Left ventricle myocardium inferior (tissue), 1 donor: ENCODE data around the gene PCDHGA1. TPM values are rescaled to one million over a fixed set of nuclear protein-coding genes. Genes with fewer than 3 reads are reported as not detected.
"Not testable (repeated sequence)": the region's sequence is repeated elsewhere in the genome, so short reads cannot be mapped to it uniquely, and the experiment has no call there.

Source experiments
- DNase-seq: peaks from one replicate; pipeline ENCODE4 v3.0.0-alpha.2; 2020
- H3K27ac ChIP-seq: fragments of 200-600 bp; replicated peaks from 2 replicates; pipeline ENCODE4 v1.8.0; 2021
- H3K27me3 ChIP-seq: fragments of 200-600 bp; 2 replicates; pipeline ENCODE4 v1.8.0; 2021; ENCODE audit warnings: low read depth
- H3K36me3 ChIP-seq: fragments of 200-600 bp; 2 replicates; pipeline ENCODE4 v1.8.0; 2021
- H3K4me1 ChIP-seq: fragments of 200-600 bp; 2 replicates; pipeline ENCODE4 v1.8.0; 2021
- H3K4me3 ChIP-seq: fragments of 200-600 bp; 2 replicates; pipeline ENCODE4 v1.8.0; 2021; ENCODE audit warnings: mild to moderate bottlenecking, moderate library complexity
- H3K9me3 ChIP-seq: fragments of 200-600 bp; replicated peaks from 2 replicates; pipeline ENCODE4 v1.8.0; 2021
- CTCF ChIP-seq: fragments of 200-600 bp; IDR thresholded peaks from 2 replicates; pipeline ENCODE4 v1.8.0; 2021; ENCODE audit warnings: antibody characterized with exemption, mild to moderate bottlenecking, borderline replicate concordance
- intact Hi-C: fragments of 100-400 bp; cut with micrococcal nuclease; formaldehyde crosslinking; loops from one replicate; pipeline ENCODE4 v1.11.0; 2022
- total RNA-seq: library from RNA; stranded (reverse); fragmentation: NEBNext Ultra II Directional; extraction: Animal tissue kit (Norgen Biotek cat#: 25700); gene quantifications from one replicate; pipeline ENCODE4 v1.2.1, GENCODE V29; 2021
- donor health status: DM: no; HTN: yes; CAD: no; lungs with severe emphysema.

PCDHGA1 gene
- total RNA-seq, 1 donor from 2014 or later = 3.1 TPM

GRCh38 chr5:141398608-141399007, 68.3 kb downstream of the PCDHGA1 start:
- Histone ChIP-seq H3K4me1 (peaks cover 24% of the 10 kb centered on the region), H3K4me3 (peak overlapping the region; percentile 39), H3K36me3 (peaks cover 23% of the 10 kb centered on the region), H3K27ac (peak overlapping the region; percentile 18), H3K27me3 (no peaks in the 10 kb centered on the region), H3K9me3 (peaks cover 93% of the 10 kb centered on the region)
- TF ChIP-seq CTCF = no peak
- intact Hi-C loops = no loop called here
- no peak for DNase-seq

GRCh38 chr5:141399555-141400258, 69.4 kb downstream of the PCDHGA1 start:
- peak overlapping the region; percentile 24 for H3K4me3 ChIP-seq
- DNase-seq = no peak
- H3K4me1 ChIP-seq = peaks cover 24% of the 10 kb centered on the region
- no peak overlapping the region for H3K27ac ChIP-seq
- H3K27me3 ChIP-seq = no peaks in the 10 kb centered on the region
- intact Hi-C loops = no loop called here
- TF ChIP-seq CTCF = no peak
- peaks cover 93% of the 10 kb centered on the region for H3K9me3 ChIP-seq
- peaks cover 23% of the 10 kb centered on the region for H3K36me3 ChIP-seq

- Histone ChIP-seq H3K4me1 (peaks cover 24% of the 10 kb centered on the region), H3K4me3 (peak within 1 kb of the TSS; percentile 44), H3K27ac (no peak within 1 kb of the TSS), H3K27me3 (no peaks in the 10 kb centered on the region), H3K9me3 (peaks cover 96% of the 10 kb centered on the region), H3K36me3 (peaks cover 34% of the 10 kb centered on the region)
- intact Hi-C loops = no loop called here
- DNase-seq = no peak
- peak; percentile 45 for TF ChIP-seq CTCF
Measured at GRCh38 chr5:141402553-141403243, 72.4 kb downstream of the PCDHGA1 start, which contains the start of gene PCDHGA9. Gene PCDHGA9, plus strand, starts transcription at chr5:141402778. Its CDS starts 175 bp downstream, at chr5:141402953.

GRCh38 chr5:141403387-141403786, 73.1 kb downstream of the PCDHGA1 start:
- Histone ChIP-seq H3K4me1 (peaks cover 24% of the 10 kb centered on the region), H3K27ac (no peak overlapping the region), H3K27me3 (no peaks in the 10 kb centered on the region), H3K36me3 (peaks cover 34% of the 10 kb centered on the region), H3K9me3 (peaks cover 100% of the 10 kb centered on the region), H3K4me3 (peak overlapping the region; percentile 44)
- no peak for DNase-seq
- intact Hi-C loops = no loop called here
- no peak for TF ChIP-seq CTCF

GRCh38 chr5:141407790-141408505, 77.6 kb downstream of the PCDHGA1 start, which contains the start of gene PCDHGB6:
Gene PCDHGB6, plus strand, starts transcription at chr5:141408021. Its CDS starts 182 bp downstream, at chr5:141408203.
- Histone ChIP-seq H3K36me3 (peaks cover 54% of the 10 kb centered on the region), H3K9me3 (peaks cover 100% of the 10 kb centered on the region), H3K27ac (peak within 1 kb of the TSS; percentile 68), H3K4me3 (peak within 1 kb of the TSS; percentile 58), H3K4me1 (peaks cover 22% of the 10 kb centered on the region)
- H3K27me3 ChIP-seq, intact Hi-C loops: not testable (repeated sequence)
- DNase-seq = peak; percentile 52
- peak; percentile 72 for TF ChIP-seq CTCF
